Liver (tissue), 3 donors: ENCODE results near the gene IQCE.
"Not testable (repeated sequence)": the region's sequence is repeated elsewhere in the genome, so short reads cannot be mapped to it uniquely, and the experiment has no call there.

Experiments used
- EGR1 ChIP-seq, 2 donors: IDR thresholded peaks; 2 replicates each; pipeline ENCODE4 v1.6.1; 2016 to 2018; ENCODE audit warnings: antibody characterized with exemption in 2 of 2, low read depth in 2 of 2
- GABPA ChIP-seq, 2 donors: IDR thresholded peaks in 1 of 2; conservative IDR thresholded peaks in 1 of 2; 2 replicates each; pipeline ENCODE4 v1.6.1; 2016; ENCODE audit warnings: antibody characterized with exemption in 2 of 2, mild to moderate bottlenecking in 1 of 2, moderate library complexity in 1 of 2
- HNF4A ChIP-seq, 2 donors: conservative IDR thresholded peaks; 2 replicates each; pipeline ENCODE4 v1.6.1; 2016; ENCODE audit warnings: antibody characterized with exemption in 2 of 2, mild to moderate bottlenecking in 2 of 2
- JUND ChIP-seq, 2 donors: IDR thresholded peaks; 2 replicates each; pipeline ENCODE4 v1.6.1; 2016; ENCODE audit warnings: antibody characterized with exemption in 2 of 2
- RXRA ChIP-seq, 2 donors: IDR thresholded peaks; 2 replicates each; pipeline ENCODE4 v1.6.1; 2017 to 2018; ENCODE audit warnings: antibody characterized with exemption in 2 of 2, mild to moderate bottlenecking in 1 of 2
- SP1 ChIP-seq: IDR thresholded peaks from 2 replicates; pipeline ENCODE4 v1.6.1; 2018; ENCODE audit warnings: antibody characterized with exemption, mild to moderate bottlenecking
- TAF1 ChIP-seq: conservative IDR thresholded peaks from 2 replicates; pipeline ENCODE4 v1.6.1; 2016; ENCODE audit warnings: antibody characterized with exemption, mild to moderate bottlenecking
- YY1 ChIP-seq: IDR thresholded peaks from 2 replicates; pipeline ENCODE4 v1.6.1; 2016; ENCODE audit warnings: antibody characterized with exemption, mild to moderate bottlenecking
- TF ChIP-seq, protein P1 (sequence below): fragments of 150-350 bp; IDR thresholded peaks from 2 replicates; pipeline ENCODE4 v1.5.1; 2017; ENCODE audit warnings: improper control_type of control experiment, low read depth, low read length; ENCODE audit not compliant: missing input control
- TF ChIP-seq, protein P2 (sequence below): IDR thresholded peaks from 2 replicates; pipeline ENCODE4 v1.6.1; 2016; ENCODE audit warnings: antibody characterized with exemption, mild to moderate bottlenecking
- TF ChIP-seq, protein P3 (sequence below): IDR thresholded peaks from 2 replicates; pipeline ENCODE4 v1.6.1; 2016; ENCODE audit warnings: antibody characterized with exemption
- donor health status: healthy.
- donor health status: healthy.

DNA sequence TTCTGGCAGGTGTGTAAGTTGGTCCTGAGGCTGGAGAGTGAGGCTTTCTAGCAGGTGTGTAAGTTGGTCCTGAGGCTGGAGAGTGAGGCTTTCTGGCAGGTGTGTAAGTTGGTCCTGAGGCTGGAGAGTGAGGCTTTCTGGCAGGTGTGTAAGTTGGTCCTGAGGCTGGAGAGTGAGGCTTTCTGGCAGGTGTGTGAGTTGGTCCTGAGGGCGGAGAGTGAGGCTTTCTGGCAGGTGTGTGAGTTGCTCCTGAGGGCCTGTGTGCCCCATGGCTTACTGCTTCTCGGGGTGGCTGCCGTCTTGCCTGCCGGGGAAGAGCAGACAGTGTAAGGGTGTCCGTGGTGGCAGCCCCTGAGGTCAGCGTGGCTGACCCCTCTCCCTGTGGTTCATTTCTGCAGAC is 50.9 kb downstream of the IQCE start:
- TF ChIP-seq, protein P1, sequence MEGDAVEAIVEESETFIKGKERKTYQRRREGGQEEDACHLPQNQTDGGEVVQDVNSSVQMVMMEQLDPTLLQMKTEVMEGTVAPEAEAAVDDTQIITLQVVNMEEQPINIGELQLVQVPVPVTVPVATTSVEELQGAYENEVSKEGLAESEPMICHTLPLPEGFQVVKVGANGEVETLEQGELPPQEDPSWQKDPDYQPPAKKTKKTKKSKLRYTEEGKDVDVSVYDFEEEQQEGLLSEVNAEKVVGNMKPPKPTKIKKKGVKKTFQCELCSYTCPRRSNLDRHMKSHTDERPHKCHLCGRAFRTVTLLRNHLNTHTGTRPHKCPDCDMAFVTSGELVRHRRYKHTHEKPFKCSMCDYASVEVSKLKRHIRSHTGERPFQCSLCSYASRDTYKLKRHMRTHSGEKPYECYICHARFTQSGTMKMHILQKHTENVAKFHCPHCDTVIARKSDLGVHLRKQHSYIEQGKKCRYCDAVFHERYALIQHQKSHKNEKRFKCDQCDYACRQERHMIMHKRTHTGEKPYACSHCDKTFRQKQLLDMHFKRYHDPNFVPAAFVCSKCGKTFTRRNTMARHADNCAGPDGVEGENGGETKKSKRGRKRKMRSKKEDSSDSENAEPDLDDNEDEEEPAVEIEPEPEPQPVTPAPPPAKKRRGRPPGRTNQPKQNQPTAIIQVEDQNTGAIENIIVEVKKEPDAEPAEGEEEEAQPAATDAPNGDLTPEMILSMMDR, result not testable (repeated sequence)
- not testable (repeated sequence) for TF ChIP-seq YY1; SP1; JUND (IDR thresholded peaks at IDR 0.05); EGR1 (IDR thresholded peaks at IDR 0.05; ENCODE audit: low read depth in 2 of 2); TAF1; RXRA (IDR thresholded peaks at IDR 0.05); GABPA (IDR thresholded peaks at IDR 0.05 in 1 of 2, conservative IDR thresholded peaks at IDR 0.05 in 1 of 2); HNF4A (conservative IDR thresholded peaks at IDR 0.05)
- TF ChIP-seq, protein P2, sequence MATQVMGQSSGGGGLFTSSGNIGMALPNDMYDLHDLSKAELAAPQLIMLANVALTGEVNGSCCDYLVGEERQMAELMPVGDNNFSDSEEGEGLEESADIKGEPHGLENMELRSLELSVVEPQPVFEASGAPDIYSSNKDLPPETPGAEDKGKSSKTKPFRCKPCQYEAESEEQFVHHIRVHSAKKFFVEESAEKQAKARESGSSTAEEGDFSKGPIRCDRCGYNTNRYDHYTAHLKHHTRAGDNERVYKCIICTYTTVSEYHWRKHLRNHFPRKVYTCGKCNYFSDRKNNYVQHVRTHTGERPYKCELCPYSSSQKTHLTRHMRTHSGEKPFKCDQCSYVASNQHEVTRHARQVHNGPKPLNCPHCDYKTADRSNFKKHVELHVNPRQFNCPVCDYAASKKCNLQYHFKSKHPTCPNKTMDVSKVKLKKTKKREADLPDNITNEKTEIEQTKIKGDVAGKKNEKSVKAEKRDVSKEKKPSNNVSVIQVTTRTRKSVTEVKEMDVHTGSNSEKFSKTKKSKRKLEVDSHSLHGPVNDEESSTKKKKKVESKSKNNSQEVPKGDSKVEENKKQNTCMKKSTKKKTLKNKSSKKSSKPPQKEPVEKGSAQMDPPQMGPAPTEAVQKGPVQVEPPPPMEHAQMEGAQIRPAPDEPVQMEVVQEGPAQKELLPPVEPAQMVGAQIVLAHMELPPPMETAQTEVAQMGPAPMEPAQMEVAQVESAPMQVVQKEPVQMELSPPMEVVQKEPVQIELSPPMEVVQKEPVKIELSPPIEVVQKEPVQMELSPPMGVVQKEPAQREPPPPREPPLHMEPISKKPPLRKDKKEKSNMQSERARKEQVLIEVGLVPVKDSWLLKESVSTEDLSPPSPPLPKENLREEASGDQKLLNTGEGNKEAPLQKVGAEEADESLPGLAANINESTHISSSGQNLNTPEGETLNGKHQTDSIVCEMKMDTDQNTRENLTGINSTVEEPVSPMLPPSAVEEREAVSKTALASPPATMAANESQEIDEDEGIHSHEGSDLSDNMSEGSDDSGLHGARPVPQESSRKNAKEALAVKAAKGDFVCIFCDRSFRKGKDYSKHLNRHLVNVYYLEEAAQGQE, result not testable (repeated sequence)
- TF ChIP-seq, protein P3, sequence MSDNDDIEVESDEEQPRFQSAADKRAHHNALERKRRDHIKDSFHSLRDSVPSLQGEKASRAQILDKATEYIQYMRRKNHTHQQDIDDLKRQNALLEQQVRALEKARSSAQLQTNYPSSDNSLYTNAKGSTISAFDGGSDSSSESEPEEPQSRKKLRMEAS, result not testable (repeated sequence)
